ENCODE results near the gene FCRL4.

The FCRL4 gene

GRCh38 chr1:157622471-157622870 lies 24.6 kb upstream of the FCRL4 start:
- H3K4me3 ChIP-seq (replicated peaks; ENCODE audit: low read depth, low read length), result no peak overlapping the region
- DNase-seq (ENCODE audit: extremely low read depth, low read depth), result no peak
- TF ChIP-seq CTCF (IDR thresholded peaks at IDR 0.05; ENCODE audit: low read depth, low read length, missing control alignments), result no peak

GRCh38 chr1:157618190-157618589 lies 20.3 kb upstream of the FCRL4 start:
- no peak for DNase-seq (ENCODE audit: extremely low read depth, low read depth)
- TF ChIP-seq CTCF (IDR thresholded peaks at IDR 0.05; ENCODE audit: low read depth, low read length, missing control alignments), result no peak
- H3K4me3 ChIP-seq (replicated peaks; ENCODE audit: low read depth, low read length), result no peak overlapping the region

- no peak for TF ChIP-seq CTCF (IDR thresholded peaks at IDR 0.05; ENCODE audit: low read depth, low read length, missing control alignments)
- no peak for DNase-seq (ENCODE audit: extremely low read depth, low read depth)
- no peak overlapping the region for H3K4me3 ChIP-seq (replicated peaks; ENCODE audit: low read depth, low read length)
These were observed 2.4 kb upstream of the FCRL4 start for GRCh38 chr1:157600236-157600635.

- no peak overlapping the region for H3K4me3 ChIP-seq (replicated peaks; ENCODE audit: low read depth, low read length)
- no peak for DNase-seq (ENCODE audit: extremely low read depth, low read depth)
- no peak for TF ChIP-seq CTCF (IDR thresholded peaks at IDR 0.05; ENCODE audit: low read depth, low read length, missing control alignments)
These were observed 1.5 kb downstream of the FCRL4 start for GRCh38 chr1:157596384-157596783.

GRCh38 chr1:157595356-157595755 lies 2.5 kb downstream of the FCRL4 start:
- H3K4me3 ChIP-seq (replicated peaks; ENCODE audit: low read depth, low read length), result no peak overlapping the region
- no peak for DNase-seq (ENCODE audit: extremely low read depth, low read depth)
- TF ChIP-seq CTCF (IDR thresholded peaks at IDR 0.05; ENCODE audit: low read depth, low read length, missing control alignments), result no peak

GRCh38 chr1:157585984-157586383 lies 11.9 kb downstream of the FCRL4 start:
- no peak for DNase-seq (ENCODE audit: extremely low read depth, low read depth)
- no peak for TF ChIP-seq CTCF (IDR thresholded peaks at IDR 0.05; ENCODE audit: low read depth, low read length, missing control alignments)
- no peak overlapping the region for H3K4me3 ChIP-seq (replicated peaks; ENCODE audit: low read depth, low read length)

- no peak for DNase-seq (ENCODE audit: extremely low read depth, low read depth)
- no peak overlapping the region for H3K4me3 ChIP-seq (replicated peaks; ENCODE audit: low read depth, low read length)
- no peak for TF ChIP-seq CTCF (IDR thresholded peaks at IDR 0.05; ENCODE audit: low read depth, low read length, missing control alignments)
These were observed 13.4 kb downstream of the FCRL4 start for GRCh38 chr1:157584503-157584902.

All from HFF-Myc (cell line).